Duodenal mucosa (tissue), 2 donors: ENCODE measurements around the gene GRM1.

Experiments used
- H3K27ac ChIP-seq: one replicate; pipeline ENCODE4 v1.7.0; 2013; ENCODE audit warnings: low read depth, low read length
- H3K27me3 ChIP-seq, 2 donors: one replicate each; pipeline ENCODE4 v1.7.0; 2013; ENCODE audit warnings: low read length in 2 of 2, control low read depth in 1 of 2; ENCODE audit not compliant: insufficient read depth in 2 of 2, control insufficient read depth in 1 of 2
- H3K36me3 ChIP-seq, 2 donors: one replicate each; pipeline ENCODE4 v1.7.0; 2013; ENCODE audit warnings: low read length in 2 of 2, control low read depth in 1 of 2; ENCODE audit not compliant: insufficient read depth in 2 of 2, control insufficient read depth in 1 of 2
- H3K4me1 ChIP-seq, 2 donors: one replicate each; pipeline ENCODE4 v1.7.0; 2013; ENCODE audit warnings: low read length in 2 of 2, control low read depth in 1 of 2; ENCODE audit not compliant: insufficient read depth in 2 of 2, control insufficient read depth in 1 of 2
- H3K4me3 ChIP-seq, 2 donors: one replicate each; pipeline ENCODE4 v1.7.0; 2013; ENCODE audit warnings: low read length in 2 of 2, low read depth in 1 of 2
- H3K9ac ChIP-seq, 2 donors: one replicate each; pipeline ENCODE4 v1.7.0; 2013; ENCODE audit warnings: low read length in 2 of 2, low read depth in 1 of 2
- H3K9me3 ChIP-seq, 2 donors: one replicate each; pipeline ENCODE4 v1.7.0; 2013; ENCODE audit warnings: low read length in 2 of 2, control low read depth in 1 of 2; ENCODE audit not compliant: control insufficient read depth in 1 of 2

The GRM1 gene

GRCh38 chr6:146460941-146461340 is 432.1 kb downstream of the GRM1 start:
- Histone ChIP-seq H3K9ac (no peak overlapping the region), H3K4me3 (no peak overlapping the region), H3K9me3 (peaks cover 0 to 5% of the 10 kb centered on the region in 2 donors), H3K4me1 (no peaks in the 10 kb centered on the region), H3K27me3 (no peaks in the 10 kb centered on the region), H3K36me3 (no peaks in the 10 kb centered on the region), H3K27ac (no peak overlapping the region)

GRCh38 chr6:146470091-146470770 is 441.4 kb downstream of the GRM1 start:
- no peak overlapping the region for H3K27ac ChIP-seq
- H3K36me3 ChIP-seq: no peaks in the 10 kb centered on the region
- no peaks in the 10 kb centered on the region for H3K9me3 ChIP-seq
- no peaks in the 10 kb centered on the region for H3K4me1 ChIP-seq
- H3K9ac ChIP-seq: no peak overlapping the region
- no peak overlapping the region for H3K4me3 ChIP-seq
- H3K27me3 ChIP-seq: no peaks in the 10 kb centered on the region

- Histone ChIP-seq H3K27me3 (no peaks in the 10 kb centered on the region), H3K4me1 (no peaks in the 10 kb centered on the region), H3K9me3 (no peaks in the 10 kb centered on the region), H3K9ac (no peak overlapping the region), H3K36me3 (no peaks in the 10 kb centered on the region), H3K4me3 (no peak overlapping the region), H3K27ac (no peak overlapping the region)
Observed at GRCh38 chr6:146472918-146473317, 444.1 kb downstream of the GRM1 start.

GRCh38 chr6:146481527-146481926 is 452.7 kb downstream of the GRM1 start:
- Histone ChIP-seq H3K9me3 (no peaks in the 10 kb centered on the region), H3K27ac (no peak overlapping the region), H3K4me3 (no peak overlapping the region), H3K9ac (no peak overlapping the region), H3K27me3 (no peaks in the 10 kb centered on the region), H3K36me3 (no peaks in the 10 kb centered on the region), H3K4me1 (no peaks in the 10 kb centered on the region)

GRCh38 chr6:146484411-146484810 is 455.5 kb downstream of the GRM1 start:
- no peak overlapping the region for H3K27ac ChIP-seq
- no peak overlapping the region for H3K9ac ChIP-seq
- no peak overlapping the region for H3K4me3 ChIP-seq
- no peaks in the 10 kb centered on the region for H3K36me3 ChIP-seq
- no peaks in the 10 kb centered on the region for H3K27me3 ChIP-seq
- no peaks in the 10 kb centered on the region for H3K9me3 ChIP-seq
- H3K4me1 ChIP-seq: no peaks in the 10 kb centered on the region
